Calu3 (cell line): ENCODE data around the gene EFNA1. TPM values are rescaled to one million over a fixed set of nuclear protein-coding genes. Genes with fewer than 3 reads are reported as not detected.

Experiments used
- BruUV-seq: library from RNA; stranded (reverse); fragments of 400-500 nt; replicated peaks from 2 replicates; lab custom pipeline; 2021; lab: Mats Ljungman, UMichigan
- CTCF ChIA-PET: fragments of 300-600 bp; sonication (Branson Sonifier 250); formaldehyde crosslinking; loops from one replicate; lab custom pipeline; 2022; ENCODE audit warnings: antibody characterized with exemption; lab: Charles Lee
- DNase-seq: peaks from one replicate; pipeline ENCODE4 v3.0.0; 2022
- H3K27ac Mint-ChIP-seq: one replicate; pipeline ENCODE4 v1.8.0; 2022; ENCODE audit warnings: mixed read lengths; ENCODE audit not compliant: unreplicated experiment
- H3K27me3 Mint-ChIP-seq: one replicate; pipeline ENCODE4 v1.8.0; 2022; ENCODE audit warnings: mixed read lengths; ENCODE audit not compliant: unreplicated experiment
- H3K36me3 Mint-ChIP-seq: one replicate; pipeline ENCODE4 v1.8.0; 2022; ENCODE audit warnings: mild to moderate bottlenecking, moderate library complexity, mixed read lengths; ENCODE audit not compliant: insufficient read depth, unreplicated experiment
- H3K4me1 Mint-ChIP-seq: one replicate; pipeline ENCODE4 v1.8.0; 2022; ENCODE audit warnings: mild to moderate bottlenecking, low read depth, mixed read lengths; ENCODE audit not compliant: unreplicated experiment
- H3K4me3 Mint-ChIP-seq: one replicate; pipeline ENCODE4 v1.8.0; 2022; ENCODE audit warnings: mild to moderate bottlenecking, low read depth, moderate library complexity, mixed read lengths; ENCODE audit not compliant: unreplicated experiment
- H3K9me3 Mint-ChIP-seq: one replicate; pipeline ENCODE4 v1.8.0; 2022; ENCODE audit warnings: low read depth, mixed read lengths; ENCODE audit not compliant: unreplicated experiment
- intact Hi-C: fragments of 100-400 bp; cut with micrococcal nuclease; formaldehyde crosslinking; loops from one replicate; pipeline ENCODE4 v1.10.0; 2022; ENCODE audit not compliant: unreplicated experiment
- total RNA-seq: library from RNA; stranded (reverse); gene quantifications from 2 replicates; pipeline ENCODE4 v1.2.3, GENCODE V29; 2022
- TF ChIP-seq, protein P1 (sequence below): fragments of 200-600 bp; IDR thresholded peaks from one replicate; pipeline ENCODE4 v1.8.0; 2022; ENCODE audit warnings: antibody characterized with exemption; ENCODE audit not compliant: unreplicated experiment

The EFNA1 gene
- total RNA-seq, 1 experiment from 2014 or later = 41.7 TPM

DNA sequence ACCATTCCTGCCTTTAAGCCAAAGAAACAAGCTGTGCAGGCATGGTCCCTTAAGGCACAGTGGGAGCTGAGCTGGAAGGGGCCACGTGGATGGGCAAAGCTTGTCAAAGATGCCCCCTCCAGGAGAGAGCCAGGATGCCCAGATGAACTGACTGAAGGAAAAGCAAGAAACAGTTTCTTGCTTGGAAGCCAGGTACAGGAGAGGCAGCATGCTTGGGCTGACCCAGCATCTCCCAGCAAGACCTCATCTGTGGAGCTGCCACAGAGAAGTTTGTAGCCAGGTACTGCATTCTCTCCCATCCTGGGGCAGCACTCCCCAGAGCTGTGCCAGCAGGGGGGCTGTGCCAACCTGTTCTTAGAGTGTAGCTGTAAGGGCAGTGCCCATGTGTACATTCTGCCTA lies 6.6 kb downstream of the EFNA1 start:
- DNase-seq = no peak
- no peaks in the 10 kb centered on the region for H3K27me3 Mint-ChIP-seq
- no peaks in the 10 kb centered on the region for H3K9me3 Mint-ChIP-seq
- TF ChIP-seq, protein P1, sequence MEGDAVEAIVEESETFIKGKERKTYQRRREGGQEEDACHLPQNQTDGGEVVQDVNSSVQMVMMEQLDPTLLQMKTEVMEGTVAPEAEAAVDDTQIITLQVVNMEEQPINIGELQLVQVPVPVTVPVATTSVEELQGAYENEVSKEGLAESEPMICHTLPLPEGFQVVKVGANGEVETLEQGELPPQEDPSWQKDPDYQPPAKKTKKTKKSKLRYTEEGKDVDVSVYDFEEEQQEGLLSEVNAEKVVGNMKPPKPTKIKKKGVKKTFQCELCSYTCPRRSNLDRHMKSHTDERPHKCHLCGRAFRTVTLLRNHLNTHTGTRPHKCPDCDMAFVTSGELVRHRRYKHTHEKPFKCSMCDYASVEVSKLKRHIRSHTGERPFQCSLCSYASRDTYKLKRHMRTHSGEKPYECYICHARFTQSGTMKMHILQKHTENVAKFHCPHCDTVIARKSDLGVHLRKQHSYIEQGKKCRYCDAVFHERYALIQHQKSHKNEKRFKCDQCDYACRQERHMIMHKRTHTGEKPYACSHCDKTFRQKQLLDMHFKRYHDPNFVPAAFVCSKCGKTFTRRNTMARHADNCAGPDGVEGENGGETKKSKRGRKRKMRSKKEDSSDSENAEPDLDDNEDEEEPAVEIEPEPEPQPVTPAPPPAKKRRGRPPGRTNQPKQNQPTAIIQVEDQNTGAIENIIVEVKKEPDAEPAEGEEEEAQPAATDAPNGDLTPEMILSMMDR = no peak
- peak overlapping the region; percentile 97 for H3K27ac Mint-ChIP-seq
- CTCF ChIA-PET = interaction anchor here (0.5 to 1.7 kb wide), 5 partner anchors 8 to 43 kb away, joined by 3 to 7 read pairs (median 5); no protein-coding TSS in a partner anchor
- intact Hi-C loops = no loop called here
- H3K36me3 Mint-ChIP-seq = peaks cover 96% of the 10 kb centered on the region
- BruUV-seq = no TSS peak
- peaks cover 65% of the 10 kb centered on the region for H3K4me1 Mint-ChIP-seq
- H3K4me3 Mint-ChIP-seq = peak overlapping the region; percentile 86

DNA sequence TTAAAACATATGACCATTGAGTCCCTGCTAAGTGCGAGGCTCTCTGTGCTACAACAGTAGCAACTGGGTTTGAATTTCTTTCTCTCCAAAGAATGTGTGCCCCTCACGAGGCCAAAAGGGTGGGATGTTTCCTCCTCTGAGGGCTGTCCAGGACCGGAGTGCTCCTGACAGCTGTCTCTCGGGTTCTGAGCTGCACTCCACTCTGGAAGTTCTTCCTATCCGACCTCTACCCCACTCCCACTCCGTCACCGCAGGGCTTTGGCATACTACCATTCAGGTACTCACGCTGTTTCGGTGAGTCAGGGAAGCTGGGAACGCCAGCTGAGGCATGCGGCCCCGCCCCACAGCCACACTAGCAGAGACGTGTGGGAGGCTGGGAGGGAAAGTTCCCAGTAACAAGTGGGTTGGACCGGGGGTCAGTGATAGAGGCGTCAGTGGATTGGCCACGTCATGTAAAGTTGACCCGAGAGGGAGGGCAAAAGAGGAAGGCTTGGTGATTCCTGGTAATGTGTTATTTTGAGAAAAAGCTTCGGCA lies 7.3 kb downstream of the EFNA1 start:
- BruUV-seq = TSS peak; percentile 87
- TF ChIP-seq, protein P1 = no peak
- peaks cover 59% of the 10 kb centered on the region for H3K4me1 Mint-ChIP-seq

DNA sequence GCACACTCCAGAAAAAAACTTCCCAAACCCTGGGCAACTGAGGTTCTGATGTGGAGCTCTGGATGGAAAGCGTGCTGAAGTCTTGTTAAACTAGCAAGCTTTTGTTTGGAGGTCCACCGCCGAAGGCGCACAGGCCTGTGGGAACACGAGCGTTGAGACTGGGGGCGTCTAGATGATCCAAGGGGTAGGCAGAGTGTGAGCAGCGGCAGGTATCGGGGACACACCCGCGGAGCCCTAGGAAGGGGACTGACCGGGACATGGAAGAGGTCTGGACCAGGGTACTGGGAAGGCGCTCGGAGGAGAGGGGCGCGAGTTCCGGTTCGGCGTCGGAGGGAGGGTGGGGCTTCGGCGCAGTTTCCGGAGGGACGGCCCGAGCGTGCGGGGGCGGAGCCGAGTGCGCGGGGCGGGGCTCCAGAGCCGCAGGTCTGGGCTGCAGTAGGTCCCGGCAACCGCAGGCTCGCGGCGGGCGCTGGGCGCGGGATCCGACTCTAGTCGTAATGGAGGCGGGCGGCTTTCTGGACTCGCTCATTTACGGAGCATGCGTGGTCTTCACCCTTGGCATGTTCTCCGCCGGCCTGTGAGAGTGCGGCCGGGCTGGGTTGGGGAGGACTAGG lies 7.8 kb downstream of the EFNA1 start, which contains the start of gene SLC50A1:
Gene SLC50A1, plus strand, starts transcription at position 438 of the 614 bp plus-strand sequence. Its CDS starts 60 bp downstream, at position 498.
- TF ChIP-seq, protein P1 = peak; percentile 16
- Mint-ChIP-seq H3K4me3 (peak within 1 kb of the TSS; percentile 86), H3K27ac (peak within 1 kb of the TSS; percentile 97), H3K9me3 (no peaks in the 10 kb centered on the region), H3K36me3 (peaks cover 96% of the 10 kb centered on the region), H3K27me3 (no peaks in the 10 kb centered on the region), H3K4me1 (peaks cover 53% of the 10 kb centered on the region)
- no TSS peak for BruUV-seq
- intact Hi-C loops = no loop called here
- CTCF ChIA-PET = interaction anchor here (0.5 to 1.7 kb wide), 8 partner anchors 10 to 1090 kb away, joined by 3 to 13 read pairs (median 4); no protein-coding TSS in a partner anchor
- DNase-seq = peak; percentile 99

More for the DNA sequence above, 7.3 kb downstream of the EFNA1 start:
- no peaks in the 10 kb centered on the region for H3K9me3 Mint-ChIP-seq
- peaks cover 96% of the 10 kb centered on the region for H3K36me3 Mint-ChIP-seq
- H3K27me3 Mint-ChIP-seq = no peaks in the 10 kb centered on the region
- intact Hi-C loops = no loop called here
- H3K27ac Mint-ChIP-seq = peak overlapping the region; percentile 97
- H3K4me3 Mint-ChIP-seq = peak overlapping the region; percentile 86
- DNase-seq = peak; percentile 94
- CTCF ChIA-PET = interaction anchor here (0.5 to 1.7 kb wide), 7 partner anchors 9 to 139 kb away, joined by 3 to 13 read pairs (median 5); no protein-coding TSS in a partner anchor

- H3K27ac Mint-ChIP-seq = peak overlapping the region; percentile 97
- peaks cover 85% of the 10 kb centered on the region for H3K36me3 Mint-ChIP-seq
- intact Hi-C loops = no loop called here
- TF ChIP-seq, protein P1 = no peak
- peaks cover 5% of the 10 kb centered on the region for H3K27me3 Mint-ChIP-seq
- H3K9me3 Mint-ChIP-seq = no peaks in the 10 kb centered on the region
- BruUV-seq = no TSS peak
- no peak for DNase-seq
- CTCF ChIA-PET = no interaction called here
- peak overlapping the region; percentile 86 for H3K4me3 Mint-ChIP-seq
- H3K4me1 Mint-ChIP-seq = peaks cover 41% of the 10 kb centered on the region
Measured at GRCh38 chr1:155136748-155137147, 9.1 kb downstream of the EFNA1 start.
